ENCODE measurements around the gene MGRN1.
A peak's percentile ranks its signal among the peaks of the same experiment; 100 is the strongest.

- TF ChIP-seq EZH2 (IDR thresholded peaks at IDR 0.05), result no peak
- peak; percentile 43; the same call in 1 of the 2 replicates for TF ChIP-seq POLR2AphosphoS5 (IDR thresholded peaks at IDR 0.05; ENCODE audit: borderline replicate concordance, low read depth, low read length)
Measured at GRCh38 chr16:4616047-4616811, 8.4 kb upstream of the MGRN1 start.
